Astrocyte (in vitro differentiated cells and primary cell): Measurements from ENCODE around the gene HLCS.

ENCODE experiments used
- CTCF ChIP-seq: IDR thresholded peaks from 2 replicates; pipeline ENCODE4 v1.5.1; 2011; ENCODE audit warnings: low read depth, mild to moderate bottlenecking, inconsistent platforms, low read length, moderate library complexity; ENCODE audit not compliant: insufficient read depth
- EZH2 ChIP-seq: IDR thresholded peaks from 2 replicates; pipeline ENCODE4 v1.6.1; 2012; ENCODE audit warnings: mild to moderate bottlenecking, low read length, inconsistent platforms; ENCODE audit not compliant: insufficient read depth

- no peak for TF ChIP-seq CTCF
- no peak for TF ChIP-seq EZH2
These were observed 51.3 kb downstream of the HLCS start for GRCh38 chr21:36915014-36915695.
